A673 (cell line): ENCODE results near the gene NCAPD3. TPM values are rescaled to one million over a fixed set of nuclear protein-coding genes. Genes with fewer than 3 reads are reported as not detected.

Experiments
- BruUV-seq: library from RNA; stranded (reverse); fragments of 400-500 nt; replicated peaks from 2 replicates; lab custom pipeline; 2021; lab: Mats Ljungman, UMichigan
- CTCF ChIA-PET: fragments of 300-600 bp; sonication (Branson Sonifier 250); formaldehyde crosslinking; loops from one replicate; lab custom pipeline; 2022; ENCODE audit warnings: antibody characterized with exemption; lab: Charles Lee
- POLR2A ChIA-PET: fragments of 300-600 bp; sonication (Branson Sonifier 250); formaldehyde crosslinking; loops from one replicate; lab custom pipeline; 2022; ENCODE audit warnings: antibody characterized with exemption; ENCODE audit not compliant: low non-redundant PET; lab: Charles Lee
- DNase-seq: peaks from one replicate; pipeline ENCODE4 v3.0.0-alpha.2; 2015; ENCODE audit warnings: low spot score
- H3K27ac ChIP-seq: fragments of 200-600 bp; sonication (generic); 2 replicates; pipeline ENCODE4 v1.5.1; 2016; ENCODE audit warnings: mixed run types, low read depth, mild to moderate bottlenecking, mixed read lengths, antibody characterized with exemption, low read length; ENCODE audit not compliant: poor library complexity, severe bottlenecking
- H3K27me3 ChIP-seq: fragments of 200-600 bp; sonication (generic); replicated peaks from 2 replicates; pipeline ENCODE4 v1.6.1; 2017; ENCODE audit warnings: mixed run types, low read depth, mild to moderate bottlenecking, mixed read lengths, antibody characterized with exemption, low read length; ENCODE audit not compliant: insufficient read depth, poor library complexity
- H3K36me3 ChIP-seq: fragments of 200-600 bp; sonication (generic); 2 replicates; pipeline ENCODE4 v1.6.1; 2016; ENCODE audit warnings: mixed run types, mild to moderate bottlenecking, mixed read lengths, antibody characterized with exemption, low read length; ENCODE audit not compliant: insufficient read depth, poor library complexity, severe bottlenecking
- H3K4me1 ChIP-seq: fragments of 200-600 bp; sonication (generic); 2 replicates; pipeline ENCODE4 v1.6.1; 2017; ENCODE audit warnings: mixed run types, mild to moderate bottlenecking, mixed read lengths, antibody characterized with exemption, low read length; ENCODE audit not compliant: insufficient read depth, poor library complexity, severe bottlenecking
- H3K4me3 ChIP-seq: fragments of 200-600 bp; sonication (generic); 2 replicates; pipeline ENCODE4 v1.5.1; 2016; ENCODE audit warnings: low read depth, mixed run types, mild to moderate bottlenecking, mixed read lengths, low read length; ENCODE audit not compliant: poor library complexity, severe bottlenecking
- H3K9me3 ChIP-seq: fragments of 200-600 bp; sonication (generic); 2 replicates; pipeline ENCODE4 v1.6.1; 2016; ENCODE audit warnings: mixed run types, low read depth, mild to moderate bottlenecking, mixed read lengths, antibody characterized with exemption, low read length; ENCODE audit not compliant: poor library complexity, severe bottlenecking
- EZH2 ChIP-seq: fragments of 200-600 bp; sonication (generic); IDR thresholded peaks from 2 replicates; pipeline ENCODE4 v1.6.1; 2017; ENCODE audit warnings: borderline replicate concordance, low read depth, mild to moderate bottlenecking, mixed read lengths, antibody characterized with exemption, low read length; ENCODE audit not compliant: poor library complexity, severe bottlenecking
- intact Hi-C: fragments of 100-400 bp; cut with micrococcal nuclease; formaldehyde crosslinking; loops from one replicate; pipeline ENCODE4 v1.10.0; 2022; ENCODE audit not compliant: unreplicated experiment
- total RNA-seq: library from RNA; stranded (reverse); gene quantifications from 2 replicates; pipeline ENCODE4 v1.2.3, GENCODE V29; 2021
- TF ChIP-seq, protein P1 (sequence below): fragments of 300-800, 200-600 bp; sonication (generic); conservative IDR thresholded peaks from 2 replicates; pipeline ENCODE4 v1.5.1; 2017; ENCODE audit warnings: low read depth, mild to moderate bottlenecking, antibody characterized with exemption, low read length, moderate library complexity, mixed read lengths

Gene NCAPD3
- total RNA-seq, 1 experiment from 2014 or later, result 127 TPM

DNA sequence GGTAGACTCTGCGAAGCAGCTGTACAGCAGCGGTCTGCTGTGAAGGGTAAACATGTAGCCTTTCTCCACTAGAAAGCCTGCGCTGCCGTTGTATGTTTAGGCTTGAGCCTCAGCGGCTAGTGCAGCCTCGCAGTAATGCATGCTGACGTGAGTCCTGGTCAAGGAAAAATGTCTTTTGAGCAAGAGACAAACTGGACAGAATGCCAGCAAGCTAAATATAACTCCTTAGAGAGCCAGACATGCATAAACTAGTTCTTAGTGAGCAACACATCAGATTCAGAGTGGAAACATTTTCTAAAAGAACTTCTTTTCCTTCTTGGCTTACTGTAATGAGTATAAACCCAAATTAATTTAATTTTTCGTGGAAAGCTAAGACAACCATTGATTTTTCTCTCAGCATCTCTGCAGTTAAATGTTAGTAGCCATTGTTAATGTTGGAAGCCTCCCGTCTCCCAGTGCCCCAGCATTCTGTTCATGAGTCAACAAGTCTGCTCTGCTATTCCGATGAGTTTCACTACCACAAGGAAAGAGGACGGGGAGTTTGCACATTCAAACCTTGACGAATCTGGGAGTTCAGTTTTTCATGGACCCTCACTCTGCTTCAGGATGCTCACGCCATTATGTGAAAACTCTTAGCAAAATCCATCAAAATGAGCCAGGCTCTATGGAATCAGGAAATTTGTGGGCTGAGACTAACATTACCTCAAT is 103.5 kb downstream of the NCAPD3 start:
- no peaks in the 10 kb centered on the region for H3K4me1 ChIP-seq
- no peak overlapping the region for H3K4me3 ChIP-seq
- intact Hi-C loops, result no loop called here
- ChIA-PET POLR2A (no interaction called here), CTCF (no interaction called here)
- H3K36me3 ChIP-seq, result no peaks in the 10 kb centered on the region
- TF ChIP-seq EZH2, result no peak
- TF ChIP-seq, protein P1, sequence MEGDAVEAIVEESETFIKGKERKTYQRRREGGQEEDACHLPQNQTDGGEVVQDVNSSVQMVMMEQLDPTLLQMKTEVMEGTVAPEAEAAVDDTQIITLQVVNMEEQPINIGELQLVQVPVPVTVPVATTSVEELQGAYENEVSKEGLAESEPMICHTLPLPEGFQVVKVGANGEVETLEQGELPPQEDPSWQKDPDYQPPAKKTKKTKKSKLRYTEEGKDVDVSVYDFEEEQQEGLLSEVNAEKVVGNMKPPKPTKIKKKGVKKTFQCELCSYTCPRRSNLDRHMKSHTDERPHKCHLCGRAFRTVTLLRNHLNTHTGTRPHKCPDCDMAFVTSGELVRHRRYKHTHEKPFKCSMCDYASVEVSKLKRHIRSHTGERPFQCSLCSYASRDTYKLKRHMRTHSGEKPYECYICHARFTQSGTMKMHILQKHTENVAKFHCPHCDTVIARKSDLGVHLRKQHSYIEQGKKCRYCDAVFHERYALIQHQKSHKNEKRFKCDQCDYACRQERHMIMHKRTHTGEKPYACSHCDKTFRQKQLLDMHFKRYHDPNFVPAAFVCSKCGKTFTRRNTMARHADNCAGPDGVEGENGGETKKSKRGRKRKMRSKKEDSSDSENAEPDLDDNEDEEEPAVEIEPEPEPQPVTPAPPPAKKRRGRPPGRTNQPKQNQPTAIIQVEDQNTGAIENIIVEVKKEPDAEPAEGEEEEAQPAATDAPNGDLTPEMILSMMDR, result no peak
- H3K9me3 ChIP-seq, result no peaks in the 10 kb centered on the region
- H3K27me3 ChIP-seq, result peaks cover 26% of the 10 kb centered on the region
- no peak for DNase-seq
- H3K27ac ChIP-seq, result no peak overlapping the region
- BruUV-seq, result no TSS peak

- H3K27ac ChIP-seq, result no peak overlapping the region
- H3K9me3 ChIP-seq, result no peaks in the 10 kb centered on the region
- H3K27me3 ChIP-seq, result peaks cover 14% of the 10 kb centered on the region
- TF ChIP-seq, protein P1, result no peak
- TF ChIP-seq EZH2, result no peak
- no peak for DNase-seq
- H3K36me3 ChIP-seq, result no peaks in the 10 kb centered on the region
- H3K4me1 ChIP-seq, result no peaks in the 10 kb centered on the region
- intact Hi-C loops, result no loop called here
- no peak overlapping the region for H3K4me3 ChIP-seq
- POLR2A ChIA-PET, result no interaction called here
- CTCF ChIA-PET, result no interaction called here
- BruUV-seq, result no TSS peak
Measured at GRCh38 chr11:134119094-134119493, 104.7 kb downstream of the NCAPD3 start.

DNA sequence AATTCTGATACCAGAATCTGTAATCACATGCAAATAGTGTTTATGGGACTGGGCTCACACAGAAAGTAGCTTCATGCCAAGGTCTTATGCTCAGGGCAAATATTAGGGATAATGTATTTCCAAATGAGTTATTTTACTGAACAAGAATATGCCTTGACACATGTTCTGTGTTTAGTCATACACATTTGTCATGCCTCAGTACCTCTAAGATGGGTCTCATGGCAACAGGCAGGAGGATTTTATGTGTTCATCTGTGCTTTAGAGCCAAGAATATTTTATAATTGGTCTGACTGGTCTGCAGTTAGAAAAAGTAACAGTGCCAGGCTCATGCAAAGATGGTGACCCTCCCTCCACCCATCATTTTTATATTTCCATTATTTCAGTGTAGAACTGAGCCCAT is 105.8 kb downstream of the NCAPD3 start:
- TF ChIP-seq, protein P1, result no peak
- no peak for TF ChIP-seq EZH2
- no TSS peak for BruUV-seq
- Histone ChIP-seq H3K27me3 (peaks cover 4% of the 10 kb centered on the region), H3K9me3 (no peaks in the 10 kb centered on the region), H3K4me1 (no peaks in the 10 kb centered on the region), H3K36me3 (no peaks in the 10 kb centered on the region), H3K27ac (no peak overlapping the region), H3K4me3 (no peak overlapping the region)
- DNase-seq, result no peak
- intact Hi-C loops, result no loop called here
- ChIA-PET CTCF (no interaction called here), POLR2A (no interaction called here)
